ENCODE measurements around the gene FRMD8.

DNA sequence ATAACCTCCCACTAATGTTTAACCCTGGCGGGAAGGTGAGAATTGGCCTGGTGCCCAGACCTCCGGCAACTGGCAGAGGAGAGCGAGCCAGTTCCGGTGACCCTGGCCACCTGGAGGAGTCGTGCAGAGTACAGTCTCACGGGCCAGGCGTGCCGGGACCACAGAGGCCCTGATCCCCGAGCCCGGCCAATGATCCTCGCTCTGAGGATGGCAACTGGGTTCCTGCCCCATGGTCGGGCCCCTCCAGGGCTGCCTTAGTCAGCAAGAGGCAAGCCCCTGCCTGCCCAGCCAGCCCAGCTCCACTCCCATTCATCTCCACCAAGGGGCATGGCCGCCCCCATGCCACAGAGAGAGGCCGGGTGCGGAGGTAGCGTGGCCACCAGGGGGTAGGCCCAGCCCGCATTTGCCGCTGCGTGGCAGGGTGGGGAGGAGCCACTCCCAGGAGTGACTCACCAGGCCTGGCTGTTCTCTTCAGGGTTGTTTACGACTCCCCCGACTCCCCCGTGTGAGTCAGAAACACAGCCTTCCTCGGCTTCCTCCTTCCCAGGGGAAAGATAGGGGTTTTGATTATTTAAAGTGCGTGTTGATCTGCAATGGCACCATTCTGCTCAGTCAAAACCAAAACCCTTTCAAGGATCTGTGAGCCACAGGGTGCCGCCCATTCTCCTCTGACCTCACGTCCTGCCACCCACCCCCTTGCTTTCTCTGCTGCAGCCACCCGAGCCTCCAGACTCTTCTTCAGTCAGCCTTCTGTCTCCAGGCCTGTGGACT lies 4.2 kb upstream of the FRMD8 start, which contains the start of gene SLC25A45:
- TF ChIP-seq POLR2A (IDR thresholded peaks at IDR 0.05) = peak in 3 of 4 donors; percentile 38 to 76 (median 59)
- TF ChIP-seq, protein P1, sequence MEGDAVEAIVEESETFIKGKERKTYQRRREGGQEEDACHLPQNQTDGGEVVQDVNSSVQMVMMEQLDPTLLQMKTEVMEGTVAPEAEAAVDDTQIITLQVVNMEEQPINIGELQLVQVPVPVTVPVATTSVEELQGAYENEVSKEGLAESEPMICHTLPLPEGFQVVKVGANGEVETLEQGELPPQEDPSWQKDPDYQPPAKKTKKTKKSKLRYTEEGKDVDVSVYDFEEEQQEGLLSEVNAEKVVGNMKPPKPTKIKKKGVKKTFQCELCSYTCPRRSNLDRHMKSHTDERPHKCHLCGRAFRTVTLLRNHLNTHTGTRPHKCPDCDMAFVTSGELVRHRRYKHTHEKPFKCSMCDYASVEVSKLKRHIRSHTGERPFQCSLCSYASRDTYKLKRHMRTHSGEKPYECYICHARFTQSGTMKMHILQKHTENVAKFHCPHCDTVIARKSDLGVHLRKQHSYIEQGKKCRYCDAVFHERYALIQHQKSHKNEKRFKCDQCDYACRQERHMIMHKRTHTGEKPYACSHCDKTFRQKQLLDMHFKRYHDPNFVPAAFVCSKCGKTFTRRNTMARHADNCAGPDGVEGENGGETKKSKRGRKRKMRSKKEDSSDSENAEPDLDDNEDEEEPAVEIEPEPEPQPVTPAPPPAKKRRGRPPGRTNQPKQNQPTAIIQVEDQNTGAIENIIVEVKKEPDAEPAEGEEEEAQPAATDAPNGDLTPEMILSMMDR (IDR thresholded peaks at IDR 0.05) = peak; percentile 73 to 98 (median 96)
